Right hindlimb (tissue), 1 donor: ENCODE data around the gene ZMAT5.
A peak's percentile ranks its signal among the peaks of the same experiment; 100 is the strongest.
"Not testable (repeated sequence)": the region's sequence is repeated elsewhere in the genome, so short reads cannot be mapped to it uniquely, and the experiment has no call there.

Source experiments
- DNase-seq: peaks from one replicate; pipeline ENCODE4 v3.0.0-alpha.2; 2018

ZMAT5 gene

GRCh38 chr22:29784451-29785361 is 17.9 kb upstream of the ZMAT5 start:
- DNase-seq: peak; percentile 74

DNA sequence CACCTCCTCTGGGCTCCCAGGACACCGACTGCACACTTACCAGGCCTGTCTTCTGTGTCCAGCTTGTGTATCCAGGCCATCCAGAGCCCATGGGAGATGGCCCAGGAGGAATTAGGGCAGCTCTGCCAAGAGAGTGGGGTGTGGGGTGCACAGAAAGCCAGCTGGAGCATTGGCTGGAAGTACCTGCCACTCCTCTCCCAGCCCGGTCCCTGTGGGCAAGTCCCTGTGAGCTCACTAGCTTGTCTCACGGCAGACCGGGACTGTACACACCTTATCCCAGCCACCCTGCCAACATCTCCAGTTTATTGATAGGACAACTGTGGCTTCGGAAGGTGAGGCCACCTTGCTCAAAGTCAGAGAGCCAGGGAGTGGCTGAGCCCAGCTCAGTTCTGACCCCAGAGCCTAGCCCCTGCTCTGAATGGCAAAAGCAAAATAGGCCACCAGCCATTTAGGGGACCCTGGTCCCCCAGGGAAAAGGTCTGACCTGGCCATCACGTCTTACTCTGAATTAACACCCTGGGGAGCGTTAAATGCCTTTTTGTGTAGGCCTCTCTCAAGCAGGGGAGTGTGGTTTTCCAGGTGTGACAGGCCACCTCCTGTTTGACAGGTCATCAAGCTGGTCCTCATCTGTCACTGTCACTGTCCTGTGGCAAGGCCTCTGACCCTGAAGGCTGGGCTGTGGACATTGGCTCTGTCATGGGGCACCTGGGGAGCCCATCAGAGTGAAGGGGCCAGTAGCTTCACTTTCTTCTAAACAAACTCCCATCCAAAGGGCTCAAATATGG is 15.4 kb upstream of the ZMAT5 start:
- no peak for DNase-seq

DNA sequence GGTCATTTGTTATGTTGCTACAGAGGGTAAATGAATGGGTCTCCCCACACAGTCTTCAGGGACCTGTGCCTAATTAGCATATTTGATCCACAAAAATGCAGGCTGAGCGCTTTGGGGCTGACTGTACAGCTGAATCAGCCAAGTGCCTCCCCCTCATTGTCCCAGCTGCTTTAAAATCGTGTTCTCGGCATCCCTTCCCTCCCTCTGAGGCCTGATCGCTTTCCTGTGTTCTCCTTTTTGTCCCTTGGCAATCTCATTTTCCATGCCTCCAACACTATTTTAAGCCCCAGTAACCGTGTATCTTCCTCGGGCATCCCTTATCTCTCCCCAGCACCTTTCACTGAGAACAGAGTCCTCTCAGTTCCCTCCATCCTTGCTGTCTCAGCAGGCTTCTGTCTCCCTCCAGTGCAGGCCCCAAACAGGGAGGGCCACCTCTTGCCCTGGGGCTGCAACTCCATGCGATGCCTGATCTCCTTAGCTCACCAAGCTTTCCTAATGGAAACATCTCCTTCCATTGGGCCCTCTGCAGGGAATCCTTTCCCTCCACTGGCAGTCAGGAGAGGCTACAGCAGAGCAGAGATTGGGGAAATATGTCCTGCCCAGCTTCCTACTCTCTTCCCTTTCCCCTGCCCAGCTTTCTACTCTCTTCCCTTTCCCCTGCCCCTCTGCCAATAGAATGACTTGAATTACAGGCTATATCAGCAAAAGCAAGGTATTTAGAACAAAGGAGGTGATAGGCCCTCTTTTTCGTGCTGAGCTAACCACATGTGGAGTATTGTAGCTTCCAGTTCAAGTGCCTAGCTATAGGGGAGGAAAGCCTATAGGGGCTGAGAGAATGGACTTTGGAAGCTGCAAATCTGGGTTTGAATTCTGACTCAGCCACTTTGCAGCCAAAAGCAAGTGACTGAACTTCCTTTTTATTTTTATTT is 14.2 kb upstream of the ZMAT5 start:
- peak; percentile 38 for DNase-seq

GRCh38 chr22:29780220-29780619 is 13.4 kb upstream of the ZMAT5 start:
- no peak for DNase-seq

GRCh38 chr22:29773233-29773632 is 6.4 kb upstream of the ZMAT5 start:
- no peak for DNase-seq

GRCh38 chr22:29772170-29772641 is 5.4 kb upstream of the ZMAT5 start:
- DNase-seq: peak; percentile 61

- no peak for DNase-seq
These were observed 3.0 kb upstream of the ZMAT5 start for GRCh38 chr22:29769723-29770321.

GRCh38 chr22:29768052-29768693 is 1.4 kb upstream of the ZMAT5 start:
- DNase-seq: no peak

DNA sequence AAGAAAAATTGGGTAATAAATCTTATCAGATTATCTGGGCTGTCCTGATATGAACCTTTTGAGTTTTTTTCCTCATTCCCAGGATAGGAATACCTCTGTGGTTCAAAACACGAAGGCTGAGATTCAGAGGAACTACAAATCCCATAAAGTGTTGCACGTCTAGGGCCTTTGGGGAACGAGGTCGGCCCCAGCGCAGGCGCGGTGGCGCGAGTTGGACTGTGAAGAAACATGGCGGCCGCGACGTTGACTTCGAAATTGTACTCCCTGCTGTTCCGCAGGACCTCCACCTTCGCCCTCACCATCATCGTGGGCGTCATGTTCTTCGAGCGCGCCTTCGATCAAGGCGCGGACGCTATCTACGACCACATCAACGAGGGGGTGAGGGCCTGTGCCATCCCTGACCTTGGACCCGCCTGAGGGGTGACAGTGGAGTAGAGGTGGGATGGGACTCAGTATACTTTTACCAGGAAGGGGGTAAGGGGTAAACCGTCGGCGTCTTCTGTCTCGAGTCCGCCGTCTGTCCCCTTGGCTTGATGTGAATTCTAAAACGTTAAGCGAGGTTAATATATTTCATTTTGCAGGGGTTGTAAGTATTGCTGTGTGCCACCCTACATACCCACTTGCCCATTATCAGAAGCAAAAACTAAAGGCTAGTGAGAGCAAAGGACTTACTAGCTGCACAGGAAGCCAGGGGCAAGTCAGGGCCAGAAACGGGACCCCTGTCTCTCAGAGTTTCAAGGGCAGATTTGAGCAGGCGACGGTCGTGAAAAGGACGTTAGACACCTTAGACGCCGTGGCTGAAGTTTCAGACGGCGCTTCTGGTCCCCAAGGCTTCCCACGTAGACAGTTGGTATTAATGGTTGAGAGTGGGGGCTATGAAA is 604 bp upstream of the ZMAT5 start, which contains the start of gene UQCR10:
TSS of gene UQCR10 (plus strand) at position 199 of the 881 bp plus-strand sequence. CDS start at position 229, 30 bp downstream.
- peak; percentile 94 for DNase-seq

DNA sequence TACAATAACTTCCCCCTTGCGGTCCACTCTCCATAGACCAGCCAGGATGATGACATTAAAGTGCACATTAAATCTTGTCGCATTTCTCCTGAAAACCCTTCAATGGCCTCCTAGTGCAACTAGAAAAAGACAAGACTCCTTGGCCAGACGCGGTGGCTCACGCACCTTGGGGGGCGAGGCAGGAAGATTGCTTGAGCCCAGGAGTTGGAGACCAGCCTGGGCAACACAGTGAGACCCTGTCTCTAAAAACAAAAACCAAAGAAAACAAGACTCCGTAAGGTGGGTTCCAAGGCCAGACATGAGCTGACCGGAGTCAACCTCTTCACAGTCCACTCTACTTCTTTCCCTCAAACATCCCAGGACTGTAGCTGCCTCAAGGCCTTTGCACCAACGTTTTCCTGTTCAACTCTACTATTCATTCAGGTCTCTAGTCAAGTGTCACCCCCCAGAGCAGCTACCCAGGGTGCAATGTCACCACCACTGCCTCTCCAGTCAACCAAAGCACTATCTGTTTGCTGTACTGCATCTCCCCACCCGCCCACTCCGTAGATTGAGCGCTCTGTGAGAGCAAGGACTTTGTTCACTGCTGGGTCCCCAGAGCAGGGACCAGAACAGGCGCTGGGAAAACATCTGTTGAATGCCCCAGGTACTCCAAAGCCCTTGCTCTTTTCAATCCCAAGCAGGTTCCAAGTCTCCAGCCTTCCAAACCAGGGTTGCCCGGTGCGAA is 739 bp downstream of the ZMAT5 start:
- no peak for DNase-seq

DNA sequence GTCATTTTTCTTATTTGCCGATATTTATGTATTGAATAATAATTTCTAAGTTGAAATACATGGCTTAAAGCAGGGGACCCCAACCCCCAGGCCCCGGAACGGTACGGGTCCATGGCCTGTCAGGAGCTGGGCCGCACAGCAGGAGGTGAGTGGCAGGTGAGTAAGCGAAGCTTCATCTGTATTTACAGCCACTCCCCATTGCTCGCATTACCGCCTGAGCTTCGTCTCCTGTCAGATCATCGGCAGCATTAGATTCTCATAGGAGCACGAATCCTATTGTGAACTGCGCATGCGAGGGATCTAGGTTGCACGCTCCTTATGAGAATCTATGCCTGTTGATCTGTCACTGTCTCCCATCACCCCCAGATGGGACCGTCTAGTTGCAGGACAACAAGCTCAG is 4.5 kb downstream of the ZMAT5 start:
- DNase-seq: no peak

GRCh38 chr22:29758959-29759358 is 7.8 kb downstream of the ZMAT5 start:
- DNase-seq: no peak

DNA sequence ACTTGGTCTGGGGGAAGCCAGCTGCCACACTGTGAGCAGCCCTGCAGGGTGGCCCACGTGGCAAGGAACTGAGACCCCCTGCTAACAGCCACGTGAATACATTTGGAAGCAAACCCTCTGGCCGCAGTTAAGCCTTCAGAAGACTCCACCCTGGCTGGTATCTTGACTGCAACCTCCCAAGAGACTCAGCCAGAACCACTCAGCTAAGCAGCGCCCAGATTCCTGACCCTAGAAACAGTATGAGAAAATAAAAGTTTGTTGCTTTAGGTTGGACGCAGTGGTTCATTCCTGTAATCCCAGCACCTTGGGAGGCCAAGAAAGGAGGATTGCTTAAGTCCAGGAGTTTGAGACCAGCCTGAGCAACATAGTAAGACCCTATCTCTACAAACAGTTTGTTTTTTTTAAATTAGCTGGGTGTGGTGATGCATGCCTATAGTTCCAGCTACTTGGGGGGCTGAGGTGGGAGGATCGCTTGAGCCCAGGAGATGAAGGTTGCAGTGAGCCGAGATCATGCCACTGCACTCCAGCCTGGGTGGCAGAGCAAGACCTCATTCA is 8.7 kb downstream of the ZMAT5 start:
- DNase-seq: no peak

- no peak for DNase-seq
These were observed 9.7 kb downstream of the ZMAT5 start for GRCh38 chr22:29757096-29757495.

DNA sequence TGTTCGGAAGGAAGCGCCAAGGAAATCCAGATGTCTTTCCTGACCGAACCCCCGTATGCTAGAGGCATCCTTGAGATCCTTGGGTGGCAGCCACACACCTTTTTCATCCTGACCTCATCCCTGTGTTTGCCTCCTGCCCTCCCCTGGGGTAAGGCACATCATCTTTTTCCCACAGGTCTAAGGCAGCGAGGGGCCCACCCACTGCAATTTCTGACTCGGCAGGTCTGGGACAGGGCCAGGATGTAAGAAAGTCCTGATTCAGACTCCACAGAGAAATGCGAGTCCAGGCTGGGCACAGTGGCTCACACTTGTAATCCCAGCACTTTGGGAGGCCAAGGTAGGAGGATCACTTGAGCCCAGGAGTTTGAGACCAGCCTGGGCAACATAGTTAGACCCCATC is 10.5 kb downstream of the ZMAT5 start:
- no peak for DNase-seq

DNA sequence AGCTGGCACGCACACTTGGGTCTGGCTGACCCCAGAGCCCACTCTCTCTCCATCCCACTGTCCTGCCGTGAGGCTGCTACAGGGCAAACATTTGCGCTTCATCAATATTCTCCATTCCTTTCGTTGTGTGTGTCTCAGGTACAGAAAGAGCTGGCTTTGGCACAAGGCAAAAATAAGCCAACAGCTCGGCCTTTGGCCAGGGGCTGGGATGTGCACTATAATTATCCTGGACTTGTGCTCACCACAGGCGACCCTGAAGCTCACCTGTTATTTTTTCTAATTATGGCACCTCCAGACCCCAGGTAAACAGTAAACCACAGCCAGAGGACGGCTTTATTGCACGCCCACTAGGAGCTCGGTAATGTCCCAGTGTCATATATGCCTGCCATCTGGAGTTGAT is 10.9 kb downstream of the ZMAT5 start:
- no peak for DNase-seq

DNA sequence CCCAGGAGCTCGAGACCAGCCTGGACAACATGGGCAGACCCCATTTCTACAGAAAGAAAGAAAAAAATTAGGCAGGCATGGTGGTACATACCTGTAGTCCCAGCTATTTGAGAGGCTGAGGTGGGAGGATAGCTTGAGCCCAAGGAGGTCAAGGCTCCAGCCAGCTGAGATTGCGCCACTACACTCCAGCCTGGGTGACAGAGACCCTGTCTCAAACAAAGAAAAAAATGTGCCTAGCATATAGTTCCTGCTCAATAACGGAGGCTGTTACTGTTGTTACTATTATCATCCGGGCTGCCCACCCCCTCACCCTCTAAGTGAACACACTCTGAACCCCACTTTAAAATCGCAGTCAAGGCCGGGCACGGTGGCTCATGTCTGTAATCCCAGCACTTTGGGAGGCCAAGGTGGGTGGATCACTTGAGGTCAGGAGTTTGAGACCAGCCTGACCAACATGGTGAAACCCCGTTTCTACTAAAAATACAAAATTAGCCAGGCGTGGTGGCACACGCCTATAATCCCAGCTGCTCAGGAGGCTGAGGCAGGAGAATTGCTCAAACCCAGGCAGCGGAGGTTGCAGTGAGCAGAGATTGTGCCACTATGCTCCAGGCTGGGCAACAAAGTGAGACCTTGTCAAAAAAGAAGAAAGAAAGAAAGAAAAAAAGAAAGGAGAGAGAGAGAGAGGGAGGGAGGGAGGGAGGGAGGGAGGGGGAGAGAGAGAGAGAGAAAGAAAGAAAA is 12.0 kb downstream of the ZMAT5 start:
- DNase-seq: not testable (repeated sequence)

DNA sequence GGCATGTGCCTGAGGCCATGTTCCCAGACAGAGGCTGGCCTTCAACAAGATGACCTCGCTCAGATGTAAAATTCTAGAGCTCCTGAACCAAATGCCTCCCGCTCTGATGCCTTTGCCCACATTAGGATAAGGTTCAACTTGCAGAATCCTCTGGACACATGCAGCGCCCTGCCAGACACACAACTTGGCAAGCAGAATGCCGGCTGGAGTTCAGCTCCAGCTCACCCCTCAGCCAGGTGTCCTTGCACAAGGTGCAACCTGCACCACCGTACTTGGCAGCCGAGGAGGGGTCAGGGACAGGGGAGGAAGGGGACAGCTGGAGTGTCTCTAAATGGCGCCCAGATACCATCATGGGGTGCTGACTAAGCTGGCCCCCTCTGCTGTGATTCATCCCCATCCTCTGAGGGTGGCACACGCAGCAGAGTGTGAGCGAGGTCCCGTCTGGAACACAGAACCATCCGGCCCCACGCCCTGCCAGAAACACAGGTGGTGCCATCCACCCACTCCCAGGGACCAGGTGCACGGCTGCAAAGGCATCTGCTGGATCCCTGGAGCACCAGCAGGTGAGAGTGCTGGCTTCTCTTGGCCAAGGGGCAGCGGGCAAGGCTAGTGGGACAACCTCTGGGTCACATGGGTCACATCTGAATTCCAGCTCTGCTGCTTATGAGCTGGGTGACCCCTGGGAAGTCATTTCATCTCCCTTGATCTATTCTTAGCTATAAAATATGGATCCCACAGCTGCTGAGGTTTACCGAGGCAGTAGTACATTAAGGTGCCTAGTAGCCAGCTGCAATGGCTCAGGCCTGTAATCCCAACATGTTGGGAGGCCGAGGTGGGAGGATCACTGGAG is 12.8 kb downstream of the ZMAT5 start:
- DNase-seq: no peak
